Vagina (tissue), 2 donors: ENCODE data around the gene ARSG.

ENCODE experiments used
- POLR2AphosphoS5 ChIP-seq, 2 donors: sonication (generic); formaldehyde crosslinking; IDR thresholded peaks; one replicate each; pipeline ENCODE4 v1.9.0; 2017; ENCODE audit warnings: antibody characterized with exemption in 2 of 2, mild to moderate bottlenecking in 2 of 2, low read depth in 1 of 2; ENCODE audit not compliant: insufficient read depth in 1 of 2
- TF ChIP-seq, protein P1 (sequence below), 3 experiments: fragments of 450-650 bp in 2 of 3; fragments of 200-600 bp in 1 of 3; sonication (generic) in 1 of 3; IDR thresholded peaks; one replicate each; pipeline ENCODE4 v1.5.1; 2017 to 2019; ENCODE audit warnings: antibody characterized with exemption in 3 of 3, mild to moderate bottlenecking in 2 of 3, moderate library complexity in 2 of 3

DNA sequence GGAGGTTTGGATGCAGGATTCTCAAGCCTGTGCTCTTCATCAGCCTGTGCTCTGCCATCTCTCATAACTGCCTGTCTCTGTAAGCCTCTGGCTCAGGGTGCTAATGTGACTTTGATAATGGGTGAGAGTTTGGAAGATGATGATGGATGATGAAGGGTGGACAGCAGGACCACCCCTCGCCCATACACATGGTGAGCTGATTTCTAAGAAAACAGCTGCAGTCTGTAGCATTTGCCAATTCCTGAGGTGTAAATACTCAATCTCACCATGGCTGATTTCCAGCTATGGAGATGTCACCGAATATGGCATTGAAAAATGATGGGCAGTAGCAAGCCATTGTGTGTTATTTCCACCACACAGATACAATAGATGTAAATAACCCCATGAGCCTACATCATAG, 74.2 kb downstream of the ARSG start:
- TF ChIP-seq, protein P1, sequence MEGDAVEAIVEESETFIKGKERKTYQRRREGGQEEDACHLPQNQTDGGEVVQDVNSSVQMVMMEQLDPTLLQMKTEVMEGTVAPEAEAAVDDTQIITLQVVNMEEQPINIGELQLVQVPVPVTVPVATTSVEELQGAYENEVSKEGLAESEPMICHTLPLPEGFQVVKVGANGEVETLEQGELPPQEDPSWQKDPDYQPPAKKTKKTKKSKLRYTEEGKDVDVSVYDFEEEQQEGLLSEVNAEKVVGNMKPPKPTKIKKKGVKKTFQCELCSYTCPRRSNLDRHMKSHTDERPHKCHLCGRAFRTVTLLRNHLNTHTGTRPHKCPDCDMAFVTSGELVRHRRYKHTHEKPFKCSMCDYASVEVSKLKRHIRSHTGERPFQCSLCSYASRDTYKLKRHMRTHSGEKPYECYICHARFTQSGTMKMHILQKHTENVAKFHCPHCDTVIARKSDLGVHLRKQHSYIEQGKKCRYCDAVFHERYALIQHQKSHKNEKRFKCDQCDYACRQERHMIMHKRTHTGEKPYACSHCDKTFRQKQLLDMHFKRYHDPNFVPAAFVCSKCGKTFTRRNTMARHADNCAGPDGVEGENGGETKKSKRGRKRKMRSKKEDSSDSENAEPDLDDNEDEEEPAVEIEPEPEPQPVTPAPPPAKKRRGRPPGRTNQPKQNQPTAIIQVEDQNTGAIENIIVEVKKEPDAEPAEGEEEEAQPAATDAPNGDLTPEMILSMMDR (IDR thresholded peaks at IDR 0.05): no peak
- no peak for TF ChIP-seq POLR2AphosphoS5 (IDR thresholded peaks at IDR 0.05; ENCODE audit: insufficient read depth in 1 of 2, low read depth in 1 of 2)
